Hepatocyte (in vitro differentiated cells): Measurements from ENCODE around the gene UTS2B.

Experiments
- EZH2 ChIP-seq: fragments of 200-600 bp; sonication (generic); IDR thresholded peaks from 2 replicates; pipeline ENCODE4 v1.6.1; 2016; ENCODE audit warnings: antibody characterized with exemption, mild to moderate bottlenecking, borderline replicate concordance
- EZH2phosphoT487 ChIP-seq: fragments of 200-600 bp; sonication (generic); IDR thresholded peaks from one replicate; pipeline ENCODE4 v1.6.1; 2018; ENCODE audit warnings: antibody characterized with exemption, mild to moderate bottlenecking, low read depth, moderate library complexity; ENCODE audit not compliant: unreplicated experiment, severe bottlenecking
- TF ChIP-seq, protein P1 (sequence below): fragments of 200-600 bp; sonication (generic); IDR thresholded peaks from 2 replicates; pipeline ENCODE4 v1.5.1; 2016; ENCODE audit warnings: antibody characterized with exemption, mild to moderate bottlenecking; ENCODE audit not compliant: poor library complexity

DNA sequence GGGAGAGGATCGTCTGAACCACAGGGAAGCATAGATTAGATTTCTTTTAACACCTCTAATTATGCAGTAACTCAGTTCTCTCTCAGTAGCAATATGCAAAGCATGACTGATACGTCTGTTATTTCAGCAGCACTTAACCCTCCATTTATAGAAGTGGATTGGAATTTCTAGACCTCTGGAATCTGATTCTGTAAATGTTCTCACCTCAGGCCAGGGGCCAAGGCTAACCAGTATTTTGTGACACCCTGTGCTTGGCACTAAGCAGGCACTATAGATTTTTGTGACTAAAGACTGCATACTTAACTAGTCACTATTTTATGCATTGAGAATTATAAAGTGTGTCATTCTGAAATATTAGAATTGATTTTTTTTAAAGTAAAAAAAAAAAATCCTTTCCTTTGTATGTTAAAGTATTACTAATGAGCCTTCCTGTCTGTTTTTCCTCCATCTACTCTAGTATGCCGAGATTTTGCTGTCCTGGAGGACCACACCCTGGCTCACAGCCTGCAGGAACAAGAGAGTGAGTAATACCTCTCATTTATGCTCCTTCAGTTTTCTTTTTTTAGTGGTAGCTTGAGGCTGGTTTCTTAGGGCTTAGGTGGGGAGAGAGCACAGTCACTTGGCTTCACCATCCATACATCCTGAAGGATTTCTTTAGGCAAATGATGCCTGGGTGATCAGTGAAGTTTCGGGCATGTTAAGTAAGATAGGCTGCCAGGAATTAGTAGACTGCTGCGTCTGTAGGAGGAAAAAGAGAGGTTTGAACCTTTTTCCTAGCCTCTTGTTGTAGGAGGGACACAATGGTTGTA lies 26.5 kb upstream of the UTS2B start:
- TF ChIP-seq, protein P1, sequence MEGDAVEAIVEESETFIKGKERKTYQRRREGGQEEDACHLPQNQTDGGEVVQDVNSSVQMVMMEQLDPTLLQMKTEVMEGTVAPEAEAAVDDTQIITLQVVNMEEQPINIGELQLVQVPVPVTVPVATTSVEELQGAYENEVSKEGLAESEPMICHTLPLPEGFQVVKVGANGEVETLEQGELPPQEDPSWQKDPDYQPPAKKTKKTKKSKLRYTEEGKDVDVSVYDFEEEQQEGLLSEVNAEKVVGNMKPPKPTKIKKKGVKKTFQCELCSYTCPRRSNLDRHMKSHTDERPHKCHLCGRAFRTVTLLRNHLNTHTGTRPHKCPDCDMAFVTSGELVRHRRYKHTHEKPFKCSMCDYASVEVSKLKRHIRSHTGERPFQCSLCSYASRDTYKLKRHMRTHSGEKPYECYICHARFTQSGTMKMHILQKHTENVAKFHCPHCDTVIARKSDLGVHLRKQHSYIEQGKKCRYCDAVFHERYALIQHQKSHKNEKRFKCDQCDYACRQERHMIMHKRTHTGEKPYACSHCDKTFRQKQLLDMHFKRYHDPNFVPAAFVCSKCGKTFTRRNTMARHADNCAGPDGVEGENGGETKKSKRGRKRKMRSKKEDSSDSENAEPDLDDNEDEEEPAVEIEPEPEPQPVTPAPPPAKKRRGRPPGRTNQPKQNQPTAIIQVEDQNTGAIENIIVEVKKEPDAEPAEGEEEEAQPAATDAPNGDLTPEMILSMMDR: no peak
- TF ChIP-seq EZH2phosphoT487: no peak
- no peak for TF ChIP-seq EZH2
